Kasumi-1 (cell line): ENCODE results near the gene KIF6.

ENCODE experiments used
- DNase-seq, 2 experiments: peaks; one replicate each; lab custom pipeline; 2025; lab: John Stamatoyannopoulos, UW

Gene KIF6

GRCh38 chr6:39593646-39594045 lies 131.6 kb downstream of the KIF6 start:
- DNase-seq, result no peak

- DNase-seq, result no peak
Measured at GRCh38 chr6:39590871-39591393, 134.3 kb downstream of the KIF6 start.

GRCh38 chr6:39587080-39587479 lies 138.1 kb downstream of the KIF6 start:
- no peak for DNase-seq

- no peak for DNase-seq
Measured at GRCh38 chr6:39585641-39586040, 139.6 kb downstream of the KIF6 start.

- no peak for DNase-seq
Measured at GRCh38 chr6:39577446-39578165, 147.6 kb downstream of the KIF6 start.

- DNase-seq, result no peak
Measured at GRCh38 chr6:39576556-39577303, 148.5 kb downstream of the KIF6 start.

GRCh38 chr6:39574991-39575390 lies 150.2 kb downstream of the KIF6 start:
- no peak for DNase-seq

- DNase-seq, result no peak
Measured at GRCh38 chr6:39573541-39573940, 151.7 kb downstream of the KIF6 start.

- DNase-seq, result no peak
Measured at GRCh38 chr6:39572661-39573340, 152.4 kb downstream of the KIF6 start.

- no peak for DNase-seq
Measured at GRCh38 chr6:39568896-39569295, 156.3 kb downstream of the KIF6 start.

- DNase-seq, result no peak
Measured at GRCh38 chr6:39567091-39567490, 158.1 kb downstream of the KIF6 start.

GRCh38 chr6:39566456-39566855 lies 158.8 kb downstream of the KIF6 start:
- DNase-seq, result no peak

GRCh38 chr6:39565956-39566355 lies 159.3 kb downstream of the KIF6 start:
- DNase-seq, result no peak

GRCh38 chr6:39563566-39564311 lies 161.5 kb downstream of the KIF6 start:
- DNase-seq, result no peak

GRCh38 chr6:39561536-39562266 lies 163.5 kb downstream of the KIF6 start:
- DNase-seq, result no peak

GRCh38 chr6:39560915-39561314 lies 164.3 kb downstream of the KIF6 start:
- DNase-seq, result no peak

GRCh38 chr6:39558591-39559190 lies 166.5 kb downstream of the KIF6 start:
- no peak for DNase-seq

- DNase-seq, result no peak
Measured at GRCh38 chr6:39558079-39558478, 167.1 kb downstream of the KIF6 start.

GRCh38 chr6:39555136-39555535 lies 170.1 kb downstream of the KIF6 start:
- DNase-seq, result no peak

GRCh38 chr6:39553860-39554802 lies 171.1 kb downstream of the KIF6 start:
- no peak for DNase-seq
